ENCODE data around the gene L1CAM. TPM values are rescaled to one million over a fixed set of nuclear protein-coding genes. Genes with fewer than 3 reads are reported as not detected.
A peak's percentile ranks its signal among the peaks of the same experiment; 100 is the strongest.

Gene L1CAM
- total and polyA plus RNA-seq, 9 of the 15 experiments (the other 6 are each of a cell fraction or from before 2014, with no cell fraction given): 0.09 to 0.86 (median 0.26) TPM; not detected in 3

DNA sequence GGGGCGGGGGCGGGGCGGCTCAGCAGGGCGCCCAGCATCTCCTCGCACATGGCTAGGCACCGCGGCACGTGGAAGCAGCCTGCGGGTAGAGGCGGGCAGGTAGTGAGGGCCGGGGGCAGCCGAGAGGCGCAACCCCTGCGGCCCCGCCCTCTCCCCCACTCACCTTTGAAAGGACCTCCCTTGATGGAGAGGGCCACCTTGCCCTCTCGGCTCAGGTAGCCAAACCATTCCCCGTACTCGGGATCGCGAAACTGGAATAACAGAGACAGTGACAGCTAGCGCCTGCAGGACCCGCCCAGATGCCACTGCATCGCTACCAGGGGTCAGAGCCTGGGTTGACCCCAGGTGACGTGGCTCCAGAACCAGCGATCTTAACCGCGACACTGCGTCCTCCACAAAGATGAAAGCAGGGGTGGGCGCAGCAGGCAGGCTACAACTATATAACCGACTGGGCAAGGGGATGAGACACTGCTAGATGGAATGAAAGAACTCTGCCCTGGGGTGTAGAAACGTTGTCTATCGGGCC is 49.4 kb upstream of the L1CAM start (continued):
- no peak for TF ChIP-seq TEAD2 (tag; IDR thresholded peaks at IDR 0.05)
- TF ChIP-seq NKRF (IDR thresholded peaks at IDR 0.05; ENCODE audit: borderline replicate concordance): peak; percentile 71; the same call in 1 of the 2 replicates
- TF ChIP-seq GABPB1 (CRISPR knock-in tag; IDR thresholded peaks at IDR 0.05): no peak

DNA sequence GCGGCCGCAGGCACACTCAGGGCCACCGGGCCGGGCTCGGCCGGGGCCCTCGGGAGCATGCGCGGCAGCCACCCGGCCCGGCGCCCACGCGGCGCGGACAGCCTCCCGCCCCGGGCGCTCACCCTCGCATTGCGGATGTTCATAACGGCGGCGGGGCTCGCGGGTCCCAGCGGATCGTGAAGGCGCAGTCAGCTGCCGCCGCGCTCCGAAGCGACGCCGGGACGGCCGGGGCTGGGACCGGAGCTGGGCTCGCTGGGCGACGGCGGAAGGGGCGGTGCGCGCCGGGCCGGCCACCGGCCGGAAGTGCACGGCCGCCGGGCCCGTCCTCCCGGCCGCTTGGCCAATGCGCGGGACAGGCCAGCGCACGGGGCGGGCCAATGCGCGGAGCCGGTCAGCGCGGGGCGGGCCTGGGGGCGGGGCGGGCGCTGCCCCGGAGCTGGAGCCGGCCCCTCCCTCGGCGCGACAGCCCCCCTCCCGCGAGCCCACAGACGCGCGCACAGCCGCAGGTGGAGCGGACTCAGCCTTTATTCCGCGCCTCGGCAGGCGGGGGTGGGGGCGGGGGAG is 48.9 kb upstream of the L1CAM start, which contains the start of gene NAA10:
Gene NAA10 (minus strand): TSS at position 276 of the 564 bp plus-strand sequence. CDS start 133 bp downstream, at position 143.
- FAIRE-seq (peak; percentile 23), DNase-seq (ENCODE audit: extremely low read depth in 1 of 4, low spot score in 3 of 4) (peak; percentile 87 to 94 (median 88)), ATAC-seq (peak; percentile 98)
- POLR2A ChIA-PET: interaction anchor here (0.6 to 2.0 kb wide), 5 partner anchors 9 to 407 kb away, joined by 3 to 12 read pairs (median 3); partner anchors contain the start of genes IDH3G, RENBP and SSR4
- no TSS peak for BruUV-seq (replicated peaks)
- Histone ChIP-seq H3K4me1 (replicated peaks in 1 of 2; ENCODE audit: control insufficient read depth in 2 of 2, insufficient read depth in 2 of 2, low read length in 2 of 2) (peaks cover 12 to 43% of the 10 kb centered on the region in 2 experiments; a peak in 4 of 5 replicates), H3K9me1 (ENCODE audit: control insufficient read depth, insufficient read depth, low read length) (no peaks in the 10 kb centered on the region), H3K4me3 (peak within 1 kb of the TSS; percentile 97), H2AFZ (ENCODE audit: low read depth, low read length) (peak within 1 kb of the TSS; percentile 83), H3K9me3 (replicated peaks; ENCODE audit: control insufficient read depth, insufficient read depth, low read depth, low read length) (no peaks in the 10 kb centered on the region), H4K20me1 (replicated peaks; ENCODE audit: control insufficient read depth, insufficient read depth, low read length) (no peaks in the 10 kb centered on the region), H3K79me2 (ENCODE audit: control insufficient read depth, insufficient read depth, low read length) (peaks cover 32% of the 10 kb centered on the region), H3K27me3 (ENCODE audit: control insufficient read depth in 2 of 2, insufficient read depth in 2 of 2, low read length in 2 of 2) (no peaks in the 10 kb centered on the region), H3K36me3 (ENCODE audit: control insufficient read depth, insufficient read depth, low read length) (peaks cover 41% of the 10 kb centered on the region; the same call in 2 of the 3 replicates), H3K27ac (ENCODE audit: extremely low read depth, low read depth, low read length) (peak within 1 kb of the TSS; percentile 71), H3K4me2 (ENCODE audit: insufficient read depth, low read length) (peak within 1 kb of the TSS; percentile 97), H3K9ac (ENCODE audit: insufficient read depth in 1 of 2, low read depth in 2 of 2, low read length in 2 of 2) (peak within 1 kb of the TSS; percentile 86 to 99)
- intact Hi-C loops (cut with micrococcal nuclease): no loop called here
- in situ Hi-C loops (cut with MboI): no loop called here
- 0% methylated on average over 10 of the region's 87 CpGs for WGBS (ENCODE audit: insufficient coverage, low coverage, missing lambda C conversion rate)
- CTCF ChIA-PET (ENCODE audit: low intra/inter-chr PET ratio): no interaction called here
- no peak for TF ChIP-seq FUS (optimal IDR thresholded peaks at IDR 0.05; ENCODE audit: low read depth, low read length)
- TF ChIP-seq C11orf30 (IDR thresholded peaks at IDR 0.05; ENCODE audit: low read depth): no peak
- no peak for TF ChIP-seq MCM3 (IDR thresholded peaks at IDR 0.05)
- no peak for TF ChIP-seq ZBTB7A (IDR thresholded peaks at IDR 0.05; ENCODE audit: borderline replicate concordance, control insufficient read depth, low read depth, low read length)
- TF ChIP-seq HMGN3 (IDR thresholded peaks at IDR 0.05; ENCODE audit: borderline replicate concordance, extremely low read depth, insufficient read length, low read depth, low read length): peak; percentile 44
- peak in 1 of 2 experiments; percentile 73; a peak in 1 of 4 replicates for TF ChIP-seq NONO (IDR thresholded peaks at IDR 0.05; ENCODE audit: low read depth in 2 of 2, low read length in 1 of 2)
- TF ChIP-seq ZNF347 (CRISPR knock-in tag; IDR thresholded peaks at IDR 0.05; ENCODE audit: low read depth): no peak
- no peak for TF ChIP-seq CLOCK (CRISPR knock-in tag; IDR thresholded peaks at IDR 0.05; ENCODE audit: borderline replicate concordance)

Measured in K562 (cell line).